CD4-positive, alpha-beta T cell treated with Interleukin-21 for 1 hour (primary cell): ENCODE results near the gene YIPF7.

Experiments
- DNase-seq: peaks from one replicate; pipeline ENCODE4 v3.0.0-alpha.2; 2020

Gene YIPF7

DNA sequence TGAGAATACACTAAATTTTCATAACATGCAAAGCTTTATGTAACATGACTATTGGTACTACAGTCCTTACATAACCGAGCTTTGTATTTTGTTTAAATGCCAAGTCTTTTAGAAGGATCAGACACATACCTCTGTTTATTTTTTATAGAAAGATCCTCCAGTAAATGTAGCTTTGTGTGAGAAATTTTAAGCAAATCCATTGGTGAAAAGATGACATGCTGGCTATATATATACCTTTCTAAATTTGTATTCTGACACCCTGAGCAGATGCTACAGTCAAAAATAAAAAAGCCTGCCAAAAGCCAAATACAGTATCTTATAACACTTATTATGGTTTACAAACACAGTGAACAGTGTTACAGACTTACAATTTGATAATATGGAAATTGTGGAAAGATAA is at the start of gene YIPF7:
TSS of gene YIPF7 (minus strand) at position 201 of the 400 bp plus-strand sequence. CDS start 1,525 bp downstream, outside the sequence.
- DNase-seq, result no peak

DNA sequence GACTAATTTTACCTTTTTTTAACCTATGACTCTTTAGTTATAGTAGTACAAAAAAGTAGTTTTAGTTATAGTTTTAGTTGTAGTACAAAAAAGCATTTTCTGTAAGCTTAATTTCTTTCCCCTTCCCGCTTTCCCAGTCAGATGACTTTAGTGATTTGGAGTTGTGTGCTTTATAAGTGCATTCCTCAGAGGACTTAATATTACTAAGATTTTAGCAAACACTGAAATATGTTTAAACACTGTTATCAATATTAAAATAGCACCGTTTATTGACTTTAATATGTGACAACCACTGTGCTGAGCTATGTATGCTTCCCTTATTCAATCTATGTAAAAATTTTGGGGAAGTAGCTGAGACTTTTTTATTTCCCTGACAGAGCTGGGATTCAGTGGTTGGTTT is 49.6 kb upstream of the YIPF7 start:
- no peak for DNase-seq

DNA sequence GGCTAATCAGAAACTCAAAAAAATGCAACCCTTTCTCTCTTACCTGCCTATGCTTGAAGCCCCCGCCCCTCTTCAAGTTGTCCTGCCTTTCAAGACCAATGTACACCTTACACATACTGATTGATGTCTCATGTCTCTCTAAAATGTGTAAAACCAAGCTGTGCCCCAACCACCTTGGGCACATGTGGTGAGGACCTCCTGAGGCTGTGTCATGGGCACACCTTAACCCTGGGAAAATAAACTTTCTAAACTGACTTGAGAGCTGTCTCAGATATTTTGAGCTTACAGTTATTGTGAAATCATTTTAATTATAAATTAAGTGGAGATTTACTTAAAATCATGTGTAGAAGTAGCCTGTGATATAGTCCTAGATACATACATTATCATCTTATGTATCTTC is 49.0 kb upstream of the YIPF7 start:
- no peak for DNase-seq

DNA sequence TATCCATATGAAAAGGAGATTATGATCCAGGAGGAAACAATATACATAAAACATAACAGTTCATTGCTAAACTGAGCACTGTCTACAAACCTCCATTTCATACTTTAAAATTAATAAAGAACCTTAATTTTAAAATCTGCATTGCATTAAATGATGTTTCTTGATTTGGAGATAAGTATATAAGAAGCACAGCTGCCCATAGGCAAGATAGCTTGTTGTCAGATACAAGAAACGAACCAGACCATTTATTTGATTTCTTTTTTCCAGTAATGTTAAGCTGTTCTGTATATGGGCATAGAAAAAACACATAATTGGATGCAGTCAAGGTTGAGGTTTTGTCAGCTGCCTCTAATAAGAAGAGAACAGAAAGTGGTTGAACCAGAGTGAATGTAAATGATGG is 33.2 kb upstream of the YIPF7 start:
- no peak for DNase-seq

DNA sequence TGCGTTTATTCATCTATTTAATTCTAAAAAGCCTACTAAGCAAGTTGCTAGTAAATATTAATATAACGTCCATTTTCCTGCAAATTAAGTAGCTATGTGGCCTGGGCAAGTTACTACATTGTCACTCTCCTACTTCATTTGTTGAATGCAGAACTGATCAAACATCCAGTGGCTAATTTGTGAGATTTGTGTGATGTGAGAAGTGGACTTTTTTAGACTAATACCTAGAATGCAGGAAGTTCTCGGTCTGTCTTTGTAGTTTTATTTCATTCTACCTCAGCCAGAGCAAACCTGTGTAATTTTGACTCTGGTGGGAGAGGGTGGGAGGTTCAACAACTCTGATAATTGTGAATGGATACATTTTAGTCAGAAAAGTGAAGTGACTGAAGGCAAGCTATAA is 27.6 kb upstream of the YIPF7 start:
- DNase-seq, result peak; percentile 17

DNA sequence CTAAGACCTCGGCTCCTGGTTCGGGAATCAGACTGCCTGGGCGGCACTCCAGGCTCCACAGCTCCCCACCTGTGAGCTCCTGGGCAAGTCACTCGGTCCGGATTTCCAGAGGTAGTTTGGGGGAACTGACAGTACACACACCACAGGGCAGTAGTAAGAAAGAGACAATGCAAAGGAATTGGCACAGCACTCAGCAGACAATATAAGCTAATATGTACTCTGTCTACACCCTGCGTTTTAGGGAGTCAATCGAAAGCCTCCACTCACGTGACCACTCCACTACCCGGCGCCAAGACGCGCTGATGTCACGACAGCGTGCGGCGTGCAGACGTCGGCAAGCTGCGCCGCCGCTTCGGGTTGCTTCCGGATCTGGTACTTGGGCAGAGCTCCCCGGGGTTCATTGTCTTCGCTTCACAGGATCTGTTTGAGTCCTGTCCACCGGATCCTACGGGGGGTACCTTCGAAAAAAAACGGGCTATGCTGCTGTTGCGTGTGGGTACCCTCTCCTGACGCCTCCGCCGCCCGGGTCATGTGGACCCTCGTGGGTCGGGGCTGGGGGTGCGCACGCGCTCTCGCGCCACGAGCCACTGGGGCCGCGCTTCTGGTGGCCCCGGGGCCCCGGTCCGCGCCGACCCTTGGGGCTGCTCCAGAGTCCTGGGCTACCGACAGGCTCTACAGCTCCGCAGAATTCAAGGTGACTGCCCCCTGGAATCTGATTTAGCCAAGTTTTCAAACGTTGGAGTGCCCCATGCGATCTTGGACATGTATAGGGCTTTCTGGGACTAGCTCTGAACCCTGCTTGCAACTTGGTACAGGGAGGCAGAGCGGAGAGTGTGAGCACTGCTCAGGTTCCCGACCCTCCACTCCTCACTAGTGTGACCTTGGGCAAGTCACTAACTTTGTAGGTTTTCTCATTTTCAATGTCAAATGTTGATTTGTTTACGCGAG is 26.9 kb upstream of the YIPF7 start, which contains the start of gene GUF1:
TSS of gene GUF1 (plus strand) at position 327 of the 948 bp plus-strand sequence. CDS start at position 530, 203 bp downstream.
- DNase-seq, result peak; percentile 90

DNA sequence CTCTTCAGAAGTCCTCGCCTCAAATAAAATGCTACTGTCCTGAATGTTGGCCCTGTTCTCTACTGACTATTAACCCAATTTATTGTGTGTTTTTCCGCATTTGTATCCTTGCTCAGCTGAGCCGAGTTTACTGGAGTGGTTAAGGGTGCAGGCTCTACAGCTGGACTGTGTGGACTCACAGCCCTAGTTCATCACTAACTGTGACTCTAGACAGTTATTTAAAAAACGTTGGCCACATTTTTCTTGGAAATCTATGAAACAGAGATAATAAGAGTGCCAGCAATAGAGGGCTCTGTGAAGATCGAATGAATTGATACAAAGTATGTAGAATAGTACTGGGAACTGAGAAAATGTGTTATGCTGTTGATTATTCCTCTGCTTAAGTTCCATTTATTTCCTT is 23.9 kb upstream of the YIPF7 start:
- no peak for DNase-seq

DNA sequence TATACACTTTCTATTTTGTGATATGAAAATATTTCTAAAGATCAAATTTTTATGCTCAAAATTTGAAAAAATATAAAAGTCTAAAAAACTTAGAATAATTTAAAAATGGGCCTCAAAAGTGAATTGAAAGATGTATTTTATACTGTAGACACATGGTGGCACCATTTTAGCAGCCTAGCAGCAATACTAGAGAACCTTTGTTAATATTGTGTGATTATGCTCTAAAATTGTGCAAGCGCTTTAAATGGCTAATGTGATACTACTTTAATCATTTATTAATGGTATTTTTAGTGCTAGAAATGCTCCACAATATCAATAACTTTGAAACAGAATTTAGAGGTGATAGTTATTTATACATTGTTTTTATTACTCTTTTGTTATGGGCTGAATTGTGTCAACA is 23.0 kb upstream of the YIPF7 start:
- DNase-seq, result no peak

DNA sequence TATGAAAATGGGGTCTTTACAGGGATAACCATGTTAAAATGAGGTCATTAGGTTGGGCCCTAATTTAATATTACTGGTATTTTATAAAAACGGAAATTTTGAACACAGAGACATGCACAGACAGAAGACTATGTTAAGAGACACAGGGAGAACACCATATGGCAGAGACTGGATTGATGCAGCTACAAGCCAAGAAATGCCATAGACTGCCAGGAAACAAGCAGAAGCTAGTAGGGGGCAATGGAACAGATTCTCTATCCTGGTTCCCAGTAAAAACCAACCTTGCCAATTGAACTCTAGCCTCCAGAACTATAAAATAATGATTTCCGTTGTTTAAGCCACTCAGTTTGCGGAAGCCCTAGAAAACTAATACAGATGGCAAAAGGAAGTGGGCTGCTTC is 20.2 kb upstream of the YIPF7 start:
- no peak for DNase-seq

DNA sequence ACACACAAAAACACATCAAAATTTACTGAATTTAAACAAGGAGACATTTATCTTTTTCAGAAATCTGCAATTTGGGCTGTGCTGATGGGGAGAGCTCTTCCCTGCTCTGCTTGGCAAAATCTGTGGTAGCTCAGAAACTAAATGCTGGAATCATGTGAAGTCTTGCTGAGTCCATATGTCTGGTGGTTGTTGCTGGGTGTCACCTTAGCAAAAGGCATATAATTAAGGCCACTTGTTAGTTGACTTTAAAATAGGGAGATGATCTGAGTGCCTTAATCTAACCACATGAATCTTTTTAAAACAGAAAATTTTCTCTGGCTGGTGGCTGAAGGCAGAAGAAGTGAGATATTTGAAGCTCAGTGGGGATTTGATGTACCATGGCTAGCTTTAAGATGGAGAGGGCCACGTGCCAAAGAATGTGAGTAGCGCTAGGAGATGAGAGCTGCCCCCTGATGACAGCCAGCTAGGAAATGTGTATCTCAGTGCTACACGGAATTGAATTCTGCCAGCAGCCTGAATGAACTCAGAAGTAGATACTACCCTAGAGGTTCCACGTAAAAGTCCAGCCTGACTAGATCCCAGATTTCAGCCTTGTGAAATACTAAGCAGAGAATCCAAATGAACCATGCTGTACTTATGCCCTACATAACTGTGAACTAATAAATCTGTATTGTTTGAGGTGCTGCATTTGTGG is 19.2 kb upstream of the YIPF7 start:
- no peak for DNase-seq

DNA sequence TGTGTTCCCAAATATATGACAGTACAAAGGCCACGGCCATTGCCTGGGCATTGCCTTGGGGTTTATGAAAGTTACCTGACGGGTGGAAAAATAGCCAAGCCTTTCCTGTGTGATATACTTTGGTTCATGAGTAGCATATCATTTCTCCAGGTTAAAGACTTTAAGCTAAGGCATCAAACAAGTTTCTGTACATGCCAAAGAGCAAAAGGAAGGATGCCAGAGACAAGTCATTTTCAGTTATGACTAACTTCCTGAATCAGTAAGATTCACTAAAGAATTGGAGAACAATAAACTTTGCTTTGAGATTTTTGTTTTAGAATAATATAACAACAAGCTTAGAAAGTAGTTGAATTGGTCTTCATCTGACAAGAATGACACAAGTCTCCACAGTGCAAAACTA is 17.1 kb upstream of the YIPF7 start:
- DNase-seq, result no peak

DNA sequence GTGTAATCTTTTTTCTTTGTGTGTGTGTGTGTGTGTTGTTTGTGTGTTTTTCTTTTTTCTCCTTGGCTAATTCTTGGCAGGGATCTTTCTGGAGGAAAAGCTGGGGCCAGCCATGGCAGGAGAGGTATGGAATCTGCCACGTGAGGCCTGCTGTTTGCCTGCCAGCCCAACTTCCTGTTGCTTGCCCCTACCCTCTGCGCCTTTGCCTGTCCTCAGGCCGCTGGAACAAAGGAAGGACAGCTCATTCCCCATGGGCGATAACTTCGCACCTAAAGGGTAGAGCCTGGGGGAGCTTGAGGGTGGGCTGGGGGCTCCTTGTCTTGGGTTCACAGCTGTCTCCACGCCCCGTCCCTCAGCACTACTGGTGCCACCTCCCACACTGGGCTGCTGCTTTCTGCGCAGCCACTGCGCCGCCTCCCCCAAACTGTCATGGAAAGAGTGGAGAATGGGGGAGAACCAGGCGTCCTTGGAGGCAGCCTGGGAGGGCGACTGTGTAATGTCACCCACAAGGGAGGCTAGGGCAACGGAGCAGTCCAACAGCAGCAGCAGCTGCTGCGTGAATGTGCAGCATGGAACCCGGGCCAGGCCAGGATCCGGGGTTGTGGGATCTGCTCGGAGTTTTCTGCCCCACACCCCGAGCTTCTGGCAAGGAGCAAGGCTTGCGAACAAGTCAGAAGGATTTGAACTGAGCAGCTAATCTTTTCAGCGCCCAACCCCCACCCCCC is 12.3 kb upstream of the YIPF7 start:
- DNase-seq, result no peak

DNA sequence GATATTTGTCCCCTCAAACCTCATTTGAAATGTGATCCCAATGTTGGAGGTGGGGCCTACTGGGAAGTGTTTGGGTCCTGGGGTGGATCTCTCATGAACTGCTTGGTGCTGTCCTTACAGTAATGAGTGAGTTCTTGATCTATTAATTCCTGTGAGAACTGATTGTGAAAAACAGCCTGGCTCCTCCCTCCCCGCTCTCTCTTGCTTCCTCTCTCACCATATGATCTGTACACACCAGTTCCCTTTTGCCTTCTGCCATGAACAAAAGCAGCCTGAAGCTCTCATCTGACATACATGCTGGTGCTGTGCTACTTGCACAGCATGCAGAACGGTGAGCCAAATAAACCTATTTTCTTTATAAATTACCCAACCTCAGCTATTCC is 11.2 kb upstream of the YIPF7 start:
- DNase-seq, result no peak

DNA sequence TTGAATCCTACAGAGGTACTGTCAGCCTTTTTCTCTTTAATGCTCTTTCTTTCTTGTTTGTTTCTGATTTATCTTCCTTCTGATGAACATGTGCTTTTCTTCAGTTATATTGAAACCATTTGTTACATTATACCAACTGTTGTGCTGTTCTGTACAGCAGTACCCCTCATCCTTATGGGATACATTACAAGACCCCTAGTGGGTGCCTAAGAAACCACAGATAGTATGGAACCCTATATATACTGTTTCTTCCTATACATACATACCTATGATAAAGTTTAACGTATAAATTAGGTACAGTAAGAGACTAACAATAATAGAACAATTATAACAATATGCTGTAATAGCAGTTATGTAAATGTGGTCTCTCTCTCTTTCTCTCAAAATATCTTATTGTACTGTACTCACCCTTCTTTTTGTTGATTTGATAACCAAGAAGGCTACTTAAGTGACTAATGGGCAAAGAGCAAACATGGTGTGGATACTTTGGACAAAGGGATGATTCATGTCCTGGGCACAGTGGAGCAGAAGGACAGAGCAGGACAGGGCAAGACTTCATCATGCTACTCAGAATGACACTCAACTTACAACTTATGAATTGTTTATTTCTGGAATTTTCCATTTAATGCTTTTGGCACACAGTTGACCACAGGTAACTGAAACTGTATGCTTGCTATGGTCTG is 10.7 kb upstream of the YIPF7 start:
- DNase-seq, result no peak

DNA sequence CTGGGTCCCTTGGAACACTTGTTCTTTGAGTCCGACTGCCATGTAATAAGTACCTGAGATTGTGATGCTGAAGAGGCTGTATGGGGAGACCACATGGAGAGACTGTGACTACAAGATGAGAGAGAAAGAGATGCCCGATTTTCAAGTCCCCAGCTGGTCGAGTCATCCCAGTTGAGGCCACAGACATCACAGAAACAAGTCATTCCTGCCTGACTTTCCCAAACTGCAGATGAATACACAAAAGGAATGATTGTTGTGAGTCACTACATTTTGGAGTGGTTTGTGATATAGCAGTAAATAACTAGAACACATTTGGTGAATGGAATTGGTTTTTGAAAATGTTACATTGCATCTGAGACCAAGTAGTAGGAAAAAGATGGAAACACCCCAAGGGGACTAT is 9.0 kb upstream of the YIPF7 start:
- no peak for DNase-seq

DNA sequence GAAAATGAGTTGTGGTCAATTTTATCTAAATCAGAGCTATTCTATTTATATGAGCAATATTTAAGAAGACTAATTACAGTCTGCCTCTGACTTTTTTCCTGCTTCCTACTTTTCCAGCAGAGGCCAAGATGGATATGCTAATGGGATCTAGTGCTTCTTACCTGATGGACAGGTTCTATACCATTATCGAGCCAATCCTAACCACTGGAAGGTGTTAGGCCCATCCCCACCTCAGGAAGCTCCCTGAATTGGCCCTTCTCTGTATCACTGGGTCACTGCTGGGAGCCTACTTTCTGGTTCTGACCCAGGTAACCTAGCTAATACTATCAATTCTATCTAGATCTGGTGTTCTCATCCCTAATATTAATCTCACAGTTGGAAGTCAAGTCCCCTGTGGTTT is 577 bp upstream of the YIPF7 start:
- no peak for DNase-seq

DNA sequence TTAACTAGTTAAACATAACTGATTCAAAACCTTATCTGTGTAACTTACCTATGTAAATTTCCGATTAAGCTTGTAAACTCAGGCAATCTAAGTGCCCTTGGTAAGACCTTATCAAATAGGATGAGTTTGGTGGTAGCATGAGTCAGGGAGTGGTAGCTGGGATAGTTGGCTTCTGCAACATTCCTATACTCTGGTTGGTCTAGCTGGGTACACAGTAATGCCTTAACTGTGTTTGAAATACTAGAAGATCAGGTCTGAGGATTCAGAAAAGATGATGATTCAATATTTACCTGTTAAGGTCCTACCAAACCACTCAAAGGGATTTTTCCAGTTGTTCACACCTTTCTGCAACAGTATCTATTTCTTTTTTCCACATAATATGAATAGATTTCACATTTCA is 5.3 kb downstream of the YIPF7 start:
- no peak for DNase-seq

DNA sequence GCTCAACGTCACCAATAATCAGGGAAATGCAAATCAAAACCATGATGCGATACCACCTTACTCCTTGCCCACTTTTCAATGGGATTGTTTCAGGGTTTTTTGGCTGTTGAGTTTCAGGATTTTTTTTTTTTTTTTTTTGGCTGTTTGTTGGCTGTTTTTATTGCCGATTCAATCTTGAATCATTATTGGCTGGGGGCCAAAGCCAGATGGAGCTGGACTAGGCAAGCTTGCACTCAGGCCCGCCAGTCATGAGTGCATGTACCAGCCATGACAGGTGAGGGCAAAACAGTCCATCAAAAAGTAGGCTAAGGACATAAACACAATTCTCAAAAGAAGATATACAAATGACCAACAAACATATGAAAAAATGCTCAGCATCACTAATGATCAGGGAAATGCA is 13.3 kb downstream of the YIPF7 start:
- DNase-seq, result no peak

DNA sequence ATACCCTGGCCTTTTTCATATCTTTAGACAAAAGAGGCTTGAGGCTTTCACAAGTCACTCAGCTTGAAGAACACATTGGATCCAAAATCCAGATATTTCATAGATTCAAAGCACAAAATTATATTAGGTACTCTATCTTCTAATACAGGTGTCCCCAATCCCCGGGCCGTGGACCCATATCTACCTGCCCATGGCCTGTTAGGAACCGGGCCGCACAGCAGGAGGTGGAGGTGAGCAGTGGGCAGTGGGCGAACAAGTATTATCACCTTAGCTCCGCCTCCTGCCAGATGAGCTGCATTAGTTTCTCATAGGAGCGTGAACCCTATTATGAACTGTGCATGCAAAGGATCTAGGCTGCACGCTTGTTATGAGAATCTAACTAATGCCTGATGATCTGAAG is 18.7 kb downstream of the YIPF7 start:
- no peak for DNase-seq

DNA sequence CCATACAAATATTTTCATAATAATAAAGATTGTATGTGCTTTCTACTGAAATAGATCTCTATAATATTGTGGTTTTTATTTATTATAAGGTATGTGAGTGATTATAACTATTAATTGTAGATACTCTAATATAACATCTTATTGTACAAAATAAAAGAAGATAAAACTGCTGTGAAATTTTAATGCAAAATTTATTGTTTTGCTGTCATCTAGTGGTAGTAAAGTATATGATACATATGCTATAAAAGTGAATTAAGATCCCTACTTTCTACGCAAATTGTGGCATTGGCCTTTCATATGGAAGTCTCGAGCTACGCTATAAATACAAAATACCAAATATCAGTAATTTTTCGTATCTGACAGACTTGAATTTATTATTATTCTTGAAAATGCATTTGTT is 19.3 kb downstream of the YIPF7 start:
- no peak for DNase-seq

DNA sequence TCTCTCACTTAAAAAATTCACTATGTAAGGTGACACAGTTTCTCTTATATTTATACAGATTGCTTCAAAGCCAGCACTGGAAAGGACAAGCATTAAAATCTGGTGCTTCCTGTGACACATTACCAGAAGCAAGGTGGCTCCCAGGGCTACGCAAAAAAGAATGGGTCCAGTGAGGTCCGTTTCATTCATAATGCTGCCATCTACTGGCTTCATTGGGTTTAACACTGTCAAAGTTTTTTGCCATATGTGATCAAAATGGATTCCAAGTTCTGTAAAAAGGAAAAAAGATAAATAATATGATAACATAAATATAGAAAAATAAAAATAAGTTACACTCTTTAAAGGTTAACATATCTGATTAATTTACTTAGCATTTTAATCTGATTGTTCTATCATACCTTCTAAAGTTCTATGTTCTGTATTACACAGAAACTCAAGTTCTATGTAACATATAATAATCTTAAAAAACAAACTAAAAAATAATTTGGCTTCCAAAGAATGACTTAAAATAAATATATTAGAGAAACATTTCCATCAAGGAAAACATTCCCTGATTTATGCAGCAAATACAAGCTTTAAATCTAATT is 22.1 kb downstream of the YIPF7 start:
- DNase-seq, result peak; percentile 62

DNA sequence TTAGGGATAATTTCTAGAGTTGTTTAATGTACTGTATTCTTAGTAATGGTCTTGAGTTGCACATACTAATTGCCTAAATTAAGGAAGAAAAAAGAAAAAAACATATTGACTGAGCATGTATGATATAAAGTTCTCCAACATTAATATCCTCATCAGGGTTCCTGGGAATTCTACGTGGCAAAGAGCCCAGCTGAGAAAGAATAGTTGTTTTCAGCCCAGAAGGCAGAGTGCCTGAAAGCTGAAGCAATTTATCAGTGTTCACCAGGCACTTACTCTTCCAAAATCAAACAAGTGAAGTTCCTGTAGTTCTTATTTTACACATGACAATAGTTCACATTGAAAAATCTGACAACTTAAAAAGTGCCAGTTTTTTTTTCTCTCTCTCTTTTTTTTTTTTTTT is 27.7 kb downstream of the YIPF7 start:
- DNase-seq, result no peak

DNA sequence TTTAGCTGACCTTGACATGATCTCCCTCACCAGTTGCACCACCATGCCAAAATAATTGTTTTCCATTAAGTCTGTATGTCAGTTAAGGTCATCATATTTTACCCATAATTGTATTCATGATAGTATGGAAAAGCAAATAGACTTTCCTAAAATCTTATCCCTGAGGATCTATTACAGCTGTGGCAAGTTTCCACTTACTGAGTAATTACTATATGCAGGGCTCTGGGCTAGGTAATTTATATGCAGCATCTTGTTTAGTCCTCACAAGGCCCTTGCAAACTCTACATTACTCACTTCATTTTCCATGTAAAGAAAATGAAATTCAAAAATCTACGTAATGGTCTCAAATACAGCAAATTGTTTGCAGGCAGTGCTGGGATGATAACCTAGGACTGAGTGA is 34.8 kb downstream of the YIPF7 start:
- DNase-seq, result no peak
